HepG2 (cell line): ENCODE measurements around the gene MYL6. TPM values are rescaled to one million over a fixed set of nuclear protein-coding genes. Genes with fewer than 3 reads are reported as not detected.

Experiments used
- CEBPB ChIP-seq: IDR thresholded peaks from 2 replicates; pipeline ENCODE4 v1.6.1; 2011; ENCODE audit warnings: low read depth, low read length, improper control_type of control experiment, borderline replicate concordance
- FOXA3 ChIP-seq: IDR thresholded peaks from 2 replicates; pipeline ENCODE4 v1.6.1; 2016; ENCODE audit warnings: missing genetic modification reagents, missing compliant biosample characterization
- HDAC2 ChIP-seq: sonication (generic); formaldehyde crosslinking; IDR thresholded peaks from 2 replicates; pipeline ENCODE4 v1.4.0; 2020; ENCODE audit warnings: missing genetic modification reagents
- KAT8 ChIP-seq: IDR thresholded peaks from 2 replicates; pipeline ENCODE4 v1.6.1; 2016; ENCODE audit warnings: missing genetic modification reagents, missing compliant biosample characterization
- KMT2B ChIP-seq: IDR thresholded peaks from 2 replicates; pipeline ENCODE4 v1.6.1; 2016; ENCODE audit warnings: missing genetic modification reagents, missing compliant biosample characterization
- NCOA1 ChIP-seq: sonication (generic); formaldehyde crosslinking; IDR thresholded peaks from 2 replicates; pipeline ENCODE4 v1.9.0; 2021; ENCODE audit warnings: missing genetic modification reagents
- NCOA5 ChIP-seq: sonication (generic); formaldehyde crosslinking; IDR thresholded peaks from 2 replicates; pipeline ENCODE4 v1.4.0; 2020; ENCODE audit warnings: missing genetic modification reagents
- POLR2AphosphoS2 ChIP-seq: IDR thresholded peaks from 2 replicates; pipeline ENCODE4 v1.6.1; 2011; ENCODE audit warnings: low read depth, low read length, improper control_type of control experiment
- SSRP1 ChIP-seq: IDR thresholded peaks from 2 replicates; pipeline ENCODE4 v1.6.1; 2016; ENCODE audit warnings: control low read depth
- TRIM24 ChIP-seq: sonication (generic); formaldehyde crosslinking; IDR thresholded peaks from 2 replicates; pipeline ENCODE4 v1.8.0; 2022; ENCODE audit warnings: mild to moderate bottlenecking, missing genetic modification reagents
- ZBTB37 ChIP-seq: sonication (generic); formaldehyde crosslinking; IDR thresholded peaks from 2 replicates; pipeline ENCODE4 v1.4.0; 2020; ENCODE audit warnings: mild to moderate bottlenecking, missing genetic modification reagents
- ZMYM3 ChIP-seq: sonication (generic); formaldehyde crosslinking; IDR thresholded peaks from 2 replicates; pipeline ENCODE4 v1.5.1; 2020; ENCODE audit warnings: mild to moderate bottlenecking, missing genetic modification reagents
- ZNF205 ChIP-seq: IDR thresholded peaks from 2 replicates; pipeline ENCODE4 v1.6.1; 2018; ENCODE audit warnings: missing biosample characterization, missing genetic modification reagents
- ZNF235 ChIP-seq: sonication (generic); formaldehyde crosslinking; IDR thresholded peaks from 2 replicates; pipeline ENCODE4 v1.8.1; 2023; ENCODE audit warnings: mild to moderate bottlenecking, missing genetic modification reagents, borderline replicate concordance
- ZNF549 ChIP-seq: sonication (generic); formaldehyde crosslinking; IDR thresholded peaks from 2 replicates; pipeline ENCODE4 v1.5.0; 2020; ENCODE audit warnings: missing genetic modification reagents
- ZNF557 ChIP-seq: sonication (generic); formaldehyde crosslinking; IDR thresholded peaks from 2 replicates; pipeline ENCODE4 v1.4.0; 2020; ENCODE audit warnings: missing genetic modification reagents
- ZSCAN21 ChIP-seq: sonication (generic); formaldehyde crosslinking; IDR thresholded peaks from 2 replicates; pipeline ENCODE4 v1.8.0; 2022; ENCODE audit warnings: mild to moderate bottlenecking, missing genetic modification reagents, moderate library complexity, borderline replicate concordance
- polyA plus RNA-seq, 8 experiments: library from polyadenylated mRNA; depleted of rRNA in 3 of 8; stranded (reverse) in 7 of 8; unstranded in 1 of 8; fragments of >200 nt; fragmentation: Illumina TruSeq in 4 of 8; extraction: Trizol in 4 of 8; gene quantifications; 2 replicates each; pipeline versions ENCODE4 v1.2.1 to v1.2.3, GENCODE V29; 2011 to 2016; ENCODE audit warnings: low read depth in 4 of 8, missing spikeins in 1 of 8, mixed read lengths in 1 of 8; ENCODE audit not compliant: insufficient read depth in 1 of 8
- total RNA-seq, 5 experiments: library from RNA; depleted of rRNA; stranded (reverse); fragments of >200 nt; fragmentation: Illumina TruSeq; extraction: Trizol; gene quantifications; 2 replicates each; pipeline ENCODE4 v1.2.3, GENCODE V29; 2016; ENCODE audit warnings: low read depth in 1 of 5
- TF ChIP-seq, protein P1 (sequence below): sonication (generic); formaldehyde crosslinking; IDR thresholded peaks from 2 replicates; pipeline ENCODE4 v1.4.0; 2020; ENCODE audit warnings: mild to moderate bottlenecking, missing genetic modification reagents
- TF ChIP-seq, protein P2 (sequence below): sonication (generic); formaldehyde crosslinking; IDR thresholded peaks from 2 replicates; pipeline ENCODE4 v1.8.0; 2022; ENCODE audit warnings: mild to moderate bottlenecking, missing genetic modification reagents, moderate library complexity
- TF ChIP-seq, protein P3 (sequence below): sonication (generic); formaldehyde crosslinking; IDR thresholded peaks from 2 replicates; pipeline ENCODE4 v1.5.0; 2020; ENCODE audit warnings: missing genetic modification reagents, mild to moderate bottlenecking, borderline replicate concordance
- TF ChIP-seq, protein P4 (sequence below): sonication (generic); formaldehyde crosslinking; IDR thresholded peaks from 2 replicates; pipeline ENCODE4 v1.5.1; 2020; ENCODE audit warnings: mild to moderate bottlenecking, missing genetic modification reagents

The MYL6 gene
- total and polyA plus RNA-seq, 2 of the 13 experiments (the other 11 are each of a cell fraction or from before 2014, with no cell fraction given) = 1,127 to 1,192 TPM

- TF ChIP-seq NCOA5 = no peak
- TF ChIP-seq ZSCAN21 = peak; percentile 51; the same call in 1 of the 2 replicates
- TF ChIP-seq ZNF557 (CRISPR knock-in tag) = 0 out of 2 replicates have a peak, but pooled peaks have one; percentile 21
- TF ChIP-seq, protein P1, sequence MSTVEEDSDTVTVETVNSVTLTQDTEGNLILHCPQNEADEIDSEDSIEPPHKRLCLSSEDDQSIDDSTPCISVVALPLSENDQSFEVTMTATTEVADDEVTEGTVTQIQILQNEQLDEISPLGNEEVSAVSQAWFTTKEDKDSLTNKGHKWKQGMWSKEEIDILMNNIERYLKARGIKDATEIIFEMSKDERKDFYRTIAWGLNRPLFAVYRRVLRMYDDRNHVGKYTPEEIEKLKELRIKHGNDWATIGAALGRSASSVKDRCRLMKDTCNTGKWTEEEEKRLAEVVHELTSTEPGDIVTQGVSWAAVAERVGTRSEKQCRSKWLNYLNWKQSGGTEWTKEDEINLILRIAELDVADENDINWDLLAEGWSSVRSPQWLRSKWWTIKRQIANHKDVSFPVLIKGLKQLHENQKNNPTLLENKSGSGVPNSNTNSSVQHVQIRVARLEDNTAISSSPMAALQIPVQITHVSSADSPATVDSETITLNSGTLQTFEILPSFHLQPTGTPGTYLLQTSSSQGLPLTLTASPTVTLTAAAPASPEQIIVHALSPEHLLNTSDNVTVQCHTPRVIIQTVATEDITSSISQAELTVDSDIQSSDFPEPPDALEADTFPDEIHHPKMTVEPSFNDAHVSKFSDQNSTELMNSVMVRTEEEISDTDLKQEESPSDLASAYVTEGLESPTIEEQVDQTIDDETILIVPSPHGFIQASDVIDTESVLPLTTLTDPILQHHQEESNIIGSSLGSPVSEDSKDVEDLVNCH (CRISPR knock-in tag) = no peak
- TF ChIP-seq POLR2AphosphoS2 = no peak
- no peak for TF ChIP-seq ZNF235 (CRISPR knock-in tag)
- TF ChIP-seq HDAC2 (CRISPR knock-in tag) = peak; percentile 74; the same call in 1 of the 2 replicates
- no peak for TF ChIP-seq SSRP1 (CRISPR knock-in tag)
- TF ChIP-seq ZMYM3 = peak; percentile 53; the same call in 1 of the 2 replicates
- TF ChIP-seq ZBTB37 = peak; percentile 49; the same call in 1 of the 2 replicates
- TF ChIP-seq NCOA1 (CRISPR knock-in tag) = 0 out of 2 replicates have a peak, but pooled peaks have one; percentile 23
- peak; percentile 11; the same call in 1 of the 2 replicates for TF ChIP-seq FOXA3 (CRISPR knock-in tag)
- peak; percentile 80 for TF ChIP-seq ZNF205 (CRISPR knock-in tag)
- TF ChIP-seq, protein P2, sequence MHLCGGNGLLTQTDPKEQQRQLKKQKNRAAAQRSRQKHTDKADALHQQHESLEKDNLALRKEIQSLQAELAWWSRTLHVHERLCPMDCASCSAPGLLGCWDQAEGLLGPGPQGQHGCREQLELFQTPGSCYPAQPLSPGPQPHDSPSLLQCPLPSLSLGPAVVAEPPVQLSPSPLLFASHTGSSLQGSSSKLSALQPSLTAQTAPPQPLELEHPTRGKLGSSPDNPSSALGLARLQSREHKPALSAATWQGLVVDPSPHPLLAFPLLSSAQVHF = peak; percentile 21; the same call in 1 of the 2 replicates
- TF ChIP-seq KAT8 (CRISPR knock-in tag) = peak; percentile 64
- TF ChIP-seq, protein P3, sequence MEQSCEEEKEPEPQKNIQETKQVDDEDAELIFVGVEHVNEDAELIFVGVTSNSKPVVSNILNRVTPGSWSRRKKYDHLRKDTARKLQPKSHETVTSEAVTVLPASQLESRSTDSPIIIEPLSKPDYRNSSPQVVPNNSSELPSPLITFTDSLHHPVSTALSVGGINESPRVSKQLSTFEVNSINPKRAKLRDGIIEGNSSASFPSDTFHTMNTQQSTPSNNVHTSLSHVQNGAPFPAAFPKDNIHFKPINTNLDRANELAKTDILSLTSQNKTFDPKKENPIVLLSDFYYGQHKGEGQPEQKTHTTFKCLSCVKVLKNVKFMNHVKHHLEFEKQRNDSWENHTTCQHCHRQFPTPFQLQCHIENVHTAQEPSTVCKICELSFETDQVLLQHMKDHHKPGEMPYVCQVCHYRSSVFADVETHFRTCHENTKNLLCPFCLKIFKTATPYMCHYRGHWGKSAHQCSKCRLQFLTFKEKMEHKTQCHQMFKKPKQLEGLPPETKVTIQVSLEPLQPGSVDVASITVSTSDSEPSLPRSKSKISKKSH = peak; percentile 66; the same call in 1 of the 2 replicates
- TF ChIP-seq, protein P4, sequence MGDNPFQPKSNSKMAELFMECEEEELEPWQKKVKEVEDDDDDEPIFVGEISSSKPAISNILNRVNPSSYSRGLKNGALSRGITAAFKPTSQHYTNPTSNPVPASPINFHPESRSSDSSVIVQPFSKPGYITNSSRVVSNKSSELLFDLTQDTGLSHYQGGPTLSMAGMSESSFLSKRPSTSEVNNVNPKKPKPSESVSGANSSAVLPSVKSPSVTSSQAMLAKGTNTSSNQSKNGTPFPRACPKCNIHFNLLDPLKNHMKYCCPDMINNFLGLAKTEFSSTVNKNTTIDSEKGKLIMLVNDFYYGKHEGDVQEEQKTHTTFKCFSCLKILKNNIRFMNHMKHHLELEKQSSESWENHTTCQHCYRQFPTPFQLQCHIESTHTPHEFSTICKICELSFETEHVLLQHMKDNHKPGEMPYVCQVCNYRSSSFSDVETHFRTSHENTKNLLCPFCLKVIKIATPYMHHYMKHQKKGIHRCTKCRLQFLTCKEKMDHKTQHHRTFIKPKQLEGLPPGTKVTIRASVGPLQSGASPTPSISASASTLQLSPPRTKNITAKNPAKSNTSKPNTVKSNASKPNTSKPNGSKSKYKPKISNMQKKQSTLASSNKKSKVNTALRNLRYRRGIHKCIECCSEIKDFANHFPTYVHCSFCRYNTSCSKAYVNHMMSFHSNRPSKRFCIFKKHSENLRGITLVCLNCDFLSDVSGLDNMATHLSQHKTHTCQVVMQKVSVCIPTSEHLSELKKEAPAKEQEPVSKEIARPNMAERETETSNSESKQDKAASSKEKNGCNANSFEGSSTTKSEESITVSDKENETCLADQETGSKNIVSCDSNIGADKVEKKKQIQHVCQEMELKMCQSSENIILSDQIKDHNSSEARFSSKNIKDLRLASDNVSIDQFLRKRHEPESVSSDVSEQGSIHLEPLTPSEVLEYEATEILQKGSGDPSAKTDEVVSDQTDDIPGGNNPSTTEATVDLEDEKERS = peak; percentile 89
- peak; percentile 83 for TF ChIP-seq KMT2B (CRISPR knock-in tag)
- no peak for TF ChIP-seq ZNF549 (CRISPR knock-in tag)
- TF ChIP-seq CEBPB = no peak
- TF ChIP-seq TRIM24 (CRISPR knock-in tag) = no peak
These were observed 31.9 kb downstream of the MYL6 start (continued) for GRCh38 chr12:56189918-56190694.
